ENCODE measurements around the gene MACF1. TPM values are rescaled to one million over a fixed set of nuclear protein-coding genes. Genes with fewer than 3 reads are reported as not detected.

The MACF1 gene
- total RNA-seq, 1 experiment from 2014 or later: 190 TPM

DNA sequence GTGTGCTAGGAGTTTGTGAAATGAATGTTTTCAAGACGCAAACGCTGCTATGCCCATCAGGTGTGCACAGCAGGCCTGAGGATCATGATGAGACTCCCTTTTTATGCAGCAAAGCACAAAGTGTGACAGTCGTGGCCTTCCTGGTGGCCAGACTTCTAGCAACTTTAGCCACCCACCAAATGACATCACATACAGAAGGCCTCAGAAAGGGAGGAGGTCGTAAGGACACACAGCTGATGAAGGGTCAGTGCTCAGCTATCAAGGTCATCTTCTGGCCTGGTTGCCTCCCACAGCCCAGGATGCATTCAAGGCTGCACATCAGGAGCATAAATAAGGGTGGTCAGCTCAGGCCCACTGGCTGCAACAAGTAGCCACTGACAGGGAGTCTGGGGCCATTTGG is 323.6 kb downstream of the MACF1 start:
- Histone ChIP-seq H4K20me1 (ENCODE audit: control insufficient read depth, insufficient read depth, insufficient read length) (no peaks in the 10 kb centered on the region), H3K4ac (ENCODE audit: low read depth, low read length) (no peak overlapping the region), H3K9me3 (ENCODE audit: control insufficient read depth, low read depth, low read length) (no peaks in the 10 kb centered on the region), H2BK5ac (ENCODE audit: insufficient read length, low read length) (no peak overlapping the region), H4K5ac (ENCODE audit: insufficient read length, low read depth, low read length) (no peak overlapping the region), H3K14ac (ENCODE audit: insufficient read depth, low read length) (no peak overlapping the region), H3K56ac (ENCODE audit: insufficient read length, low read depth, low read length) (no peak overlapping the region), H2BK20ac (ENCODE audit: low read depth, low read length, poor library complexity, severe bottlenecking) (no peak overlapping the region), H3K4me1 (ENCODE audit: insufficient read depth, low read length) (no peaks in the 10 kb centered on the region), H2AK5ac (ENCODE audit: insufficient read length, low read length) (no peak overlapping the region), H4K8ac (replicated peaks; ENCODE audit: insufficient read length, low read depth, low read length) (no peak overlapping the region), H4K91ac (ENCODE audit: insufficient read length, low read depth, low read length) (no peak overlapping the region), H3K27me3 (ENCODE audit: insufficient read depth, low read length) (no peaks in the 10 kb centered on the region), H3K23me2 (ENCODE audit: insufficient read length, low read depth, low read length, poor library complexity, severe bottlenecking) (no peaks in the 10 kb centered on the region), H3K27ac (ENCODE audit: insufficient read length, low read depth, low read length) (no peak overlapping the region), H3K4me2 (ENCODE audit: insufficient read depth, insufficient read length, low read length) (no peak overlapping the region), H2AFZ (ENCODE audit: low read length) (no peak overlapping the region), H2BK15ac (ENCODE audit: low read depth, low read length) (no peak overlapping the region), H3K79me1 (ENCODE audit: insufficient read depth, low read depth, low read length, poor library complexity, severe bottlenecking) (no peaks in the 10 kb centered on the region), H3T11ph (ENCODE audit: low read length) (no peak overlapping the region), H3K18ac (ENCODE audit: insufficient read length, low read depth, low read length) (no peak overlapping the region), H2BK12ac (ENCODE audit: insufficient read length, low read depth, low read length) (no peak overlapping the region), H2BK120ac (ENCODE audit: low read depth, low read length, poor library complexity, severe bottlenecking) (no peak overlapping the region), H3K79me2 (ENCODE audit: insufficient read depth, low read length) (no peaks in the 10 kb centered on the region), H3K9ac (ENCODE audit: extremely low read depth, insufficient read length, low read length) (no peak overlapping the region), H3K23ac (ENCODE audit: insufficient read length, low read depth, low read length) (no peak overlapping the region)
- Mint-ChIP-seq H3K36me3 (ENCODE audit: insufficient read depth in 1 of 3, low read depth in 3 of 3) (peaks cover 0 to 18% (median 4%) of the 10 kb centered on the region in 3 experiments; a peak in 3 of 7 replicates), H3K4me1 (peaks cover 0 to 2% of the 10 kb centered on the region in 2 experiments; a peak in 2 of 4 replicates), H3K9me3 (no peaks in the 10 kb centered on the region), H3K27me3 (ENCODE audit: low read depth) (no peaks in the 10 kb centered on the region; the same call in 1 of the 2 replicates), H3K27ac (no peak overlapping the region), H3K4me3 (no peak overlapping the region)
- DNase-seq: no peak
- no peak for TF ChIP-seq CTCF (conservative IDR thresholded peaks at IDR 0.05)
- no CpG with 5 or more reads among the region's 4 CpGs for WGBS (ENCODE audit: extremely low coverage, insufficient read length, low lambda C conversion rate)
